GM18517 (cell line): ENCODE data around the gene TLR9.
"Not testable (repeated sequence)": the region's sequence is repeated elsewhere in the genome, so short reads cannot be mapped to it uniquely, and the experiment has no call there.

ENCODE experiments used
- ATAC-seq: cut with Tn5 transposase; IDR thresholded peaks from one replicate; pipeline ENCODE4 v1.9.1; 2021; ENCODE audit warnings: mild to moderate bottlenecking, moderate library complexity; ENCODE audit not compliant: unreplicated experiment

Gene TLR9

GRCh38 chr3:52197499-52197841, 28.0 kb downstream of the TLR9 start:
- ATAC-seq = no peak

DNA sequence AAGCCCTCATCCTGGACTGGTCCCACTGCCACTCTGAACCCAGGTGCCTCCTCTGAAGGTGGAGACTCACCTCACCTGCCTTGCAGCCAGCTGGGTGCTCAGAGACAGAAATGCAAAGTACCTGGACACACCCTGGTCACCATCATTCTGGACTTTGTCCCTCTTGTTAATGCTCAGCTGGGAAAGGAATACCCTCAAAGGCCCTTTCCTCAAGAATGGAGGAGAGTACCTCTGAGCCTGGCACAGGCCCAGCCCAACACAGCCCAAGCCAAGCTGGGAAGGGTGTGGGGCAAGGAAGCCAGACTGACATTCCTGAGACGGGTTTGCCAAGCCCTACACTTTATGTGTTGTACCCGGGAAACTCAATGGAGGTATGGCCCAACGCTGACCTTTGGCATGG, 28.5 kb downstream of the TLR9 start:
- ATAC-seq = no peak

DNA sequence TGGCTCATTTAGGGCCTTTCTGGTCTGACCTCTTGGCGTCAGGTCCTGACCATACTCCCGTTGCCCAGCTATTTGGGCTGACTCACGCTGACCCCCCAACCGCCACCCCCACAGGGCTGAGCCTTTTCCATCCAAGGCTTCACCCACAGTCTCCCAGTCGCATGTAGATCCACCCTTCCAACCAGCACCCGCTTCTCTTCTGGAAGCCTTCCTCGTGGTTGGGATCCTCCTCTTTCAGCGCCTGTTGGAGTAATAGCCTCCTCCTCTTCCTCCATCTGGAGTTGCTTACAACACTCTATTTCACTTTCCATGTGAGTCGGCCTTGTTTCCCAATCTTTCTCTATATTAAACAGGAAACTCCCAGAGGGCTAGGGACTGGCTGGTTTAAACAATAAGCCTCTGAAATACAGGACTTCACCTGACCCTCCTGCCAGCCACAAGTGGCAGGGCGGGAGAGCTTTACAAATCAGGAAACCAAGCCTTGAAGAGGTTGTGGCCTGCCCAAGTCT, 29.6 kb downstream of the TLR9 start:
- no peak for ATAC-seq

GRCh38 chr3:52195291-52195597, 30.2 kb downstream of the TLR9 start:
- ATAC-seq = no peak

DNA sequence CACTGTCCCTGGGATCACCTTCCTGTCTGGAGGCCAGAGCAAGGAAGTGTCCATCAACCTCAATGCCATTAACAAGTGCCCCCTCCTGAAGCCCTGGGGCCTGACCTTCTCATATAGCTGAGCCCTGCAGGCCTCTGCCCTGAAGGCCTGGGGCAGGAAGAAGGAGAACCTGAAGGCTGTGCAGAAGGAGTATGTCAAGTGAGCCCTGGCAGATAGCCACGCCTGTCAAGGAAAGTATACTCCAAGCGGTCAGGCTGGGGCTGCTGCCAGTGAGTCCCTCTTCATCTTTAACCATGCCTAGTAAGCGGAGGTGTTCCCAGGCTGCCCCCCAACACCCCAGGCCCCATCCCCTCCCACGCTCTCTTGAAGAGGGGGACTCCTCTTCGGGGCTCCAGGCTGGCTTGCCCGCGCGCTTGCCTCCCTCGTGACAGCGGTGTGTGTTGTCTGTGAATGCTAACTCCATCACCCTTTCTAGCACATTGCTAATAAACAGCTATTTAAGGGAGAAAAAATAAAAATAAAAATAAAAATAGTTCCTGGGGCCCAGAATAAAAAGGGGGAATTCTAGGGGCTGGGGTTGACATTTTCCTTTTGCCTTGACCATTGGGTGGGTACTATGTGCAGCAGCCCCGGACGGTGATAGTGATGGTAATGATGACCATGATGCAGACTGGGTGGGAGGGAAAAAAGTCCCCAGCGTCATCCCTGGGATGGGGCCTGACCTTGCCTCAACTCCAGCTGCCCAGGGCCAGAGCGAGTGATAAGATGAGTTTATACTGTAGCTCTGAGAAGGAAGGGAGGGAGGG, 30.8 kb downstream of the TLR9 start:
- no peak for ATAC-seq

- no peak for ATAC-seq
These were observed 32.4 kb downstream of the TLR9 start for GRCh38 chr3:52193065-52193464.

GRCh38 chr3:52191663-52192062, 33.8 kb downstream of the TLR9 start:
- ATAC-seq = no peak

GRCh38 chr3:52190294-52191074, 35.0 kb downstream of the TLR9 start:
- no peak for ATAC-seq

- no peak for ATAC-seq
These were observed 36.9 kb downstream of the TLR9 start for GRCh38 chr3:52188556-52188955.

DNA sequence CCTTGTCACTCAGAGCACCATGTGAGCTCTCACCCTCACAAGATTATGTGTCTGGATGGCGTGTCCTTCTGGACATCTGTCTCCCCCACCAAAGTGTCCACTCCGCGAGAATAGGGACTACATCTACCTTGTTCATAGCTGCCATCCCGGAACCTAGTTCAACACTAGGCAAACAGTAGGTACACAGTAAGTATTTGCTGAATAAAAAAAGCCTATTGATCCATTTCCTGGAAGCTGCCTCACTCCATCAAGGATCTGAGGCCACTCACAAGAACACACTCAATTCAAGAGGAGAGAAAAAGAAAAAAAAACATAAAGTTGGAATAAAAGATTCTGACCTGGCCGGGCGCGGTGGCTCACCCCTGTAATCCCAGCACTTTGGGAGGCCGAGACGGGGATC, 38.7 kb downstream of the TLR9 start:
- no peak for ATAC-seq

DNA sequence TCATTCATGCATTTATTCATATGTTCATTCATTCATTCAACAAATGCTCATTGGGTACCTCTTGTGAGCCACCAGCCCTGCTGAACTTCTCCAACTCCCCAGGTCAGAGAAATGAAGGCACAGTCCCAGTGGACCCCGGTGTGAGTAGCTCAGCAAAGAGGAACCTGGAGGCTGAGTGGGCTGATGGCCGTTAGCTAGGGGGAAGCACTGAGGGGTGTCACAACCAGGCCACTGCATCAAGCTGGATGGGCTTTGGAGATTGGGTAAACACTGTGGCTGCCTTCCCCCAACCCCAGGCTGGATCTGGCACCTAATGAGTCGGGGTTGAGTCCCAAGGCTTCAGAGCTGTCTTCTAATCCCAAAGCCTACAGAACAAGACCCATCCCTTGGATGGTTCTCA, 39.6 kb downstream of the TLR9 start:
- ATAC-seq = no peak

GRCh38 chr3:52185311-52185710, 40.1 kb downstream of the TLR9 start:
- no peak for ATAC-seq

DNA sequence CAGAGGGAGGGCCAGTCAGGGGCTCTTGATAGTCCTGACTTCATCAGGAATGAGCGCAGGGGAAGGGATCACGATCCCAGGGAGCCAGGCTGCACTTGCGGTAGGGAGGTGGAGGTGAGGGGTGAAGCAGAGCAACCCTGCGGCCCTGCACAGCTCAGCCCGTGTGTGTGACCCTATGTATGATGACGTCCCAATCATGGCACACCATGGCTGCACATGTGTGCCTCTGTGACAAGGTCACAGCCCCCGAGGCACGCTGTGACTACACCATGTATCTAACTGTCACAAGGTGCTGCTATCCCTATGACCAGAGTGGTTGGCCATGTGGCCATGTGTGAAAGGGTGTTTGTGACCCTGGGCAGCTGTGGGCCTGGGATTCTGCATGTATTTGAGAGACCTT, 40.8 kb downstream of the TLR9 start:
- ATAC-seq = no peak

- ATAC-seq = no peak
These were observed 41.5 kb downstream of the TLR9 start for GRCh38 chr3:52183786-52184445.

DNA sequence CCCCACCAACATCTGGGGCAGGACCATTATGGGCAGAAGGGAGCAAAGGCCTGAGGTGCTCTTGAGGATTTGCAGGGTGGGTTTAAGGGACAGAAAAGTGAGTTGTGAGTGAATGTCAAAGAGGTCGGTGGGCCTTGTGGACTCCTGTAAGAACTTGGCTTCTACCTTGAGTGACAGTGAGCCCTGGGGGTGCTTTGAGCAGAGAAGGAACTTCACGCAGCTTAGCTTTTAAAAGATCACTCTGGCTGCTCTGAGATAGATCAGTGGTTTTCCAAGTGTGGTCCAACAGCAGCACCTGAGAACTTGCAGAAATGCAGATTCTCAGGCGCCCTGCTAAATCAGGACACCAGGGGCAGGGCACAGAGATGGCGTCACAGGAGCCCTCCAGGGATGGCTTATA, 42.8 kb downstream of the TLR9 start:
- no peak for ATAC-seq

DNA sequence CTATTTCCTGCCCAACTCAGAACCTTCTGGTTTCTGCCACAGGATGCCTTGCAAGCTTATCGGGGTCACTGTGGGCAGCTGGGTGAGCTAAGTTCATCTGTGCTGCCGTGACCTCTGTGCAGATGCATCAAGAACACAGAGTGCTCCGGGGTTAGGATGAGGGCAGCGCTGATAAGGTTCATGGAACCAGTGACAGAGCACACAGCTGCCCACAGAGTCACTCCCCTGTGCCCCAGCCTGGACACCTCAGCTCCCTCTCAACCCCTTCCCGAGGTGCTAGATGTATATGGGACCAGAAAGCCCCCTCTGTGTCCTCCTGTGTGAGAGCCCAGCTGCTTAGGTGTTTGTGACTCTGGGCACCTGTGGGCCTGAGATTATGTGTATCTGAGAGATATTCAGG, 43.2 kb downstream of the TLR9 start:
- no peak for ATAC-seq

GRCh38 chr3:52181543-52181942, 43.9 kb downstream of the TLR9 start:
- no peak for ATAC-seq

DNA sequence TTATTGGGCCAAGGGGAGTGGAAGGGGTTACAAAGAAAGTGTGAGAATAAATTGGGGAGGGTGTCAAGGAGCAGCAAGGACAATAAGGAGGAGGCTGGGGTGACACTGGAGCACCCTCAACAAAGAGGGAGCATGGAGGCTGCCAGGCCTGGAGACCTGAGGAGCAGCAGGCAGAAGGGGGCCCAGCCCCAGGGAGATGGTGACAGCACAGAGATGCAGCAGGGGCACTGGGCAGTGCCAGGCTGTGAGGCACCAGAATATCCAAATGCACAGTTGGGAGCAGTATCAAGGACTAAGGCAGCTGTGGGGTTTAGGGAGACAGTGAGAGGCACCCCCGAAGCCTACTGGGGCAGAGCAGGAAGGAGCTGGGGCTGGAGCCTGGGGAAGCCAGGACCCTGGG, 46.9 kb downstream of the TLR9 start:
- no peak for ATAC-seq

GRCh38 chr3:52178126-52178525, 47.3 kb downstream of the TLR9 start:
- not testable (repeated sequence) for ATAC-seq

DNA sequence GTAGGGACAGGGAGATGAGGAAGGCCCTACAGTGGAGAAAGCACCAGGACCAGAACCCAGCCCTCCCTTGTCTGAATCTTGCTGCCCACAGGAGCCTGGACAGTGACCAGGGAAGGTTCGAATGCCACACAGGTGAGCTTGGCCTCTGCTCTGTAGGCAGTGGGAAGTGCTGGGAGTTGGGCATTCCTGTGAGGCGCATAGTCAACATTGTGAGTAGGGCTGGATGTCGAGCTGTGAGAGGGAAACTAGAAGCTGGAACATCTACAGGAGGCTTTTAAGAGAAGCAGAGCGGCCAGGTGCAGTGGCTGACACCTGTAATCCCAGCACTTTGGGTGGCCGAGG, 47.8 kb downstream of the TLR9 start:
- no peak for ATAC-seq

DNA sequence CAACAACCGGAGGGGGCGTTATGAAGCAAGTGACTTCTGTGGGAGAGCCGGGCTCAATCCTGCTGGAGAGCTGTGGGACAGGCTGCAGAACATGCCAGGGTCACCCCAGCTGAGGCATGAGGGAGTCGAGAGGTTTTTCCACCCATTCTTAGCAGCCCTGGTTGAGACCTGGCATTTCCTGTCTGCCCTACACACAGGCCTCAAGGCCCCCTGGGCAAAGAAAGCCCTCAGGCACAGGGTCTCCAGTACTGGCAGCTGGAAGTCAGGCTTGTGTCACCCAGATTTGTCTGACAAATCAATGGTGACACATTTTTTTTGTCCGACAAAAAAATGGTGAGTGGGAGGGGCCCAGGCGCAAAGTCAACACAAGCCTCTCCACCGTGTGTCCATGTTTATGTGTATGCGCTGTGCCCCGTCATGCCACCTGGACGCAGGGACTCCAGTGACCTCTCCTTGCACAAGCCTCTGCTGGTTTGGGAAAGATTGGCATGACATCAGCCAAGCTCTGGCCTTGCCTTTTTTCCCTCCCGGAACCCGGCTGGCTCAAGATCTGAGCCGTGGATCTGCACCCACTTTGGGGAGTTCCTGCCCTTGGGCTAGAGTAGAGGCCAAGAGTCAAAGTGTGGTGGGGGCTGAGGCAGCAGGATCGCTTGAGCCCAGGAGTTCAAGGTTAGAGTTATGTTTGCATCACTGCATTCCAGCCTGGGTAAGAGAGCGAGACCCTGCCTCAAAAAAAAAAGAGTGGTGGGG, 48.3 kb downstream of the TLR9 start:
- no peak for ATAC-seq
